Tibial artery (tissue), 4 donors: ENCODE results near the gene CYBC1.

Experiments used
- DNase-seq, 2 donors: peaks; one replicate each; pipeline ENCODE4 v3.0.0-alpha.2; 2019
- H3K27ac ChIP-seq, 2 donors: fragments of 200-600 bp; sonication (generic) in 1 of 2; 1 replicate in 1 of 2; 2 replicates in 1 of 2; pipeline ENCODE4 v1.5.1; 2018 to 2019; ENCODE audit warnings: mild to moderate bottlenecking in 1 of 2
- H3K27me3 ChIP-seq, 2 donors: fragments of 200-600 bp; sonication (generic) in 1 of 2; one replicate each; pipeline versions ENCODE4 v1.5.1 to v1.6.0; 2016 to 2019
- H3K36me3 ChIP-seq, 3 donors: fragments of 200-600 bp; sonication (generic) in 2 of 3; one replicate each; pipeline ENCODE4 v1.5.1; 2016 to 2019; ENCODE audit warnings: mild to moderate bottlenecking in 2 of 3
- H3K4me1 ChIP-seq, 4 donors: fragments of 200-600 bp; sonication (generic) in 2 of 4; 1 replicate in 3 of 4; 2 replicates in 1 of 4; pipeline ENCODE4 v1.5.1; 2016 to 2019
- H3K4me3 ChIP-seq, 2 donors: fragments of 200-600 bp; sonication (generic) in 1 of 2; 1 replicate in 1 of 2; 2 replicates in 1 of 2; pipeline ENCODE4 v1.5.1; 2018 to 2019; ENCODE audit warnings: mild to moderate bottlenecking in 2 of 2
- H3K9me3 ChIP-seq, 3 donors: fragments of 200-600 bp; sonication (generic) in 1 of 3; one replicate each; pipeline ENCODE4 v1.5.1; 2016 to 2019
- intact Hi-C: fragments of 100-400 bp; cut with DNase I; formaldehyde crosslinking; loops from one replicate; pipeline ENCODE4 v1.15.0; 2023; ENCODE audit warnings: low total_unique reads
- TF ChIP-seq, protein P1 (sequence below), 2 experiments: fragments of 200-600 bp in 1 of 2; fragments of 450-650 bp in 1 of 2; IDR thresholded peaks; one replicate each; pipeline ENCODE4 v1.5.1; 2017 to 2019; ENCODE audit warnings: antibody characterized with exemption in 2 of 2, mild to moderate bottlenecking in 1 of 2, moderate library complexity in 1 of 2

Gene CYBC1

DNA sequence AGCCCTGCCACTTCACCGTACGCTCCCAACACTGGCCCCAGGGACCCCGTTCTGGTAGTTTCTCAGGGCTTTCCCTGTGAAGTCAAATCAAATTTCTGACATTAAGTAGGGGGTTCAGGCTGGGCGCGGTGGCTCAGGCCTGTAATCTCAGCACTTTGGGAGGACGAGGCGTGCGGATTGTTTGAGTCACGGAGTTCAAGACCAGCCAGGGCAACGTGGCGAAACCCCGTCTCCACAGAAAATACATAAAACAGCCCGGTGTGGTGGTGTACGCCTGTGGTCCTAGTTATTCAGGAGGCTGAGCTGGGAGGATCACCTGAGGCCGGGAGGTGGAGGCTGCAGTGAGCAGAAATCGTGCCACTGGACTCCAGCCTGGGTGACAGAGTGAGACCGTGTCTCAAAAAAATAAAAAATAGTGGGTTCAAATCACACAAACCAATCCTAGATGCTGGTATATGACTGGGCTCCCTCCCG lies 632 bp downstream of the CYBC1 start:
- no peak for DNase-seq
- H3K9me3 ChIP-seq: no peaks in the 10 kb centered on the region
- H3K27me3 ChIP-seq: no peaks in the 10 kb centered on the region
- intact Hi-C loops: loop anchor here (5.0 to 10.0 kb wide), 2 partner anchors 42 to 105 kb away; no protein-coding TSS in a partner anchor
- TF ChIP-seq, protein P1, sequence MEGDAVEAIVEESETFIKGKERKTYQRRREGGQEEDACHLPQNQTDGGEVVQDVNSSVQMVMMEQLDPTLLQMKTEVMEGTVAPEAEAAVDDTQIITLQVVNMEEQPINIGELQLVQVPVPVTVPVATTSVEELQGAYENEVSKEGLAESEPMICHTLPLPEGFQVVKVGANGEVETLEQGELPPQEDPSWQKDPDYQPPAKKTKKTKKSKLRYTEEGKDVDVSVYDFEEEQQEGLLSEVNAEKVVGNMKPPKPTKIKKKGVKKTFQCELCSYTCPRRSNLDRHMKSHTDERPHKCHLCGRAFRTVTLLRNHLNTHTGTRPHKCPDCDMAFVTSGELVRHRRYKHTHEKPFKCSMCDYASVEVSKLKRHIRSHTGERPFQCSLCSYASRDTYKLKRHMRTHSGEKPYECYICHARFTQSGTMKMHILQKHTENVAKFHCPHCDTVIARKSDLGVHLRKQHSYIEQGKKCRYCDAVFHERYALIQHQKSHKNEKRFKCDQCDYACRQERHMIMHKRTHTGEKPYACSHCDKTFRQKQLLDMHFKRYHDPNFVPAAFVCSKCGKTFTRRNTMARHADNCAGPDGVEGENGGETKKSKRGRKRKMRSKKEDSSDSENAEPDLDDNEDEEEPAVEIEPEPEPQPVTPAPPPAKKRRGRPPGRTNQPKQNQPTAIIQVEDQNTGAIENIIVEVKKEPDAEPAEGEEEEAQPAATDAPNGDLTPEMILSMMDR (IDR thresholded peaks at IDR 0.05): no peak
- peaks cover 0 to 8% (median 0%) of the 10 kb centered on the region in 3 donors for H3K36me3 ChIP-seq
- peaks cover 0 to 33% (median 25%) of the 10 kb centered on the region in 4 donors for H3K4me1 ChIP-seq
- H3K4me3 ChIP-seq: peak overlapping the region; percentile 82 to 94
- peak overlapping the region; percentile 87 to 90 for H3K27ac ChIP-seq

DNA sequence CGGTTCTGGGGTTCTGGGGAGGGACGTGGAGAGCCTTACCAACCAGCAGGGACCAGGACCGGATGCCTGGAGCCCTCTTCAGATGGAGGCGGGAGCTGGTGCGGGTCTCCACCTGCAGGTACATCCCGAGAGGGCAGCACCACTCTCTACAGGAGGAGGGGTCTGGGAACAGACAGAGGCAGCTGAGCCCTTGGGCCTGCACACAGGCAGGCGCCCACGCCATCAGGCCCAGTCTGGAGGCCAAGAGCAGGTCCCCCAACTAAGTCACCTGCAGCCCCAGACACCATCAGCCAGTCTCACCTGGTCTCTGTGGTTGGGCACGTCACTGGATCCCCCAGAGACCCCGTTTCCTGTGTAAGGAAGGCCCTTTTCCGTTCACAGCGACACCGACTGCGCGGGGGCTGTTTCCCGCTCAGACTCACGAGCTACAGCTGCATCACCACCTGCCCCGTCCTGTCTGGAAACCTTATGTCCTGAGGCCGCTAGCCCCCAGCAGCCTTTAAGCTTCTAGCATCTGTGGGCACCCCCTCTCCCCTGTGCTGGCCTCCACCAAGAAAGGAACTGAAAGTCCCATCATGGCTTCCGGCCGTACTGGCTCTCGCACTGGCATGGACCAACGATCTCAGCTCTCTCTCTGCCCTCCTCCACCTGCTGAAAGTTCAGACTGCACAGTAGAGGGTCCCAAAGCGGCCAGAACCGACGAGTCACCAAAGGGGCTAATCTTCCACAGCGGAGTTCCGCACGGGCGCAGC lies 1.2 kb downstream of the CYBC1 start:
- H3K36me3 ChIP-seq: peaks cover 0 to 13% (median 2%) of the 10 kb centered on the region in 3 donors
- intact Hi-C loops: no loop called here
- H3K4me1 ChIP-seq: peaks cover 0 to 36% (median 27%) of the 10 kb centered on the region in 4 donors
- no peaks in the 10 kb centered on the region for H3K27me3 ChIP-seq
- DNase-seq: no peak
- TF ChIP-seq, protein P1 (IDR thresholded peaks at IDR 0.05): no peak
- peak overlapping the region; percentile 82 to 94 for H3K4me3 ChIP-seq
- H3K9me3 ChIP-seq: no peaks in the 10 kb centered on the region
- H3K27ac ChIP-seq: peak overlapping the region; percentile 87 to 90

DNA sequence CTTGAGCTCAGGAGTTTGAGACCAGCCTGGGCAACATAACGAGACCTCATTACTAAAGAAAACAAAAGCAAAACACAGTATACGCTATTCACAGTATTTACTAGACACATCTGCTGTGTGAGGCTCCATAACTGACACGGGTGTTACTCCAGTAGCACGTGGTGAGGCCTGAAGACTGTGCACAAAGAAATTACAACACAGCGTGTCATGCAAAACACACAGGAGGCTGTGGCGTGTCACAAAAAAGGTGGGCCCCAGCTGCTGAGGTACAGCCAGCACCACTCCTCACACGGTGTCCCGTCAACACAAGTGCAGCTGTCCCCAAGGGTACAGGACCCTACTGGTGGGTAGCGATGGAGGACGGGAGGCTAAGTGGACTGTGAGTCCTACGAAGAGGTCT lies 2.7 kb downstream of the CYBC1 start:
- TF ChIP-seq, protein P1 (IDR thresholded peaks at IDR 0.05): no peak
- H3K9me3 ChIP-seq: no peaks in the 10 kb centered on the region
- intact Hi-C loops: no loop called here
- no peaks in the 10 kb centered on the region for H3K27me3 ChIP-seq
- no peak for DNase-seq
- peaks cover 0 to 40% (median 27%) of the 10 kb centered on the region in 4 donors for H3K4me1 ChIP-seq
- peaks cover 0 to 27% (median 16%) of the 10 kb centered on the region in 3 donors for H3K36me3 ChIP-seq
- no peak overlapping the region for H3K27ac ChIP-seq
- H3K4me3 ChIP-seq: no peak overlapping the region

DNA sequence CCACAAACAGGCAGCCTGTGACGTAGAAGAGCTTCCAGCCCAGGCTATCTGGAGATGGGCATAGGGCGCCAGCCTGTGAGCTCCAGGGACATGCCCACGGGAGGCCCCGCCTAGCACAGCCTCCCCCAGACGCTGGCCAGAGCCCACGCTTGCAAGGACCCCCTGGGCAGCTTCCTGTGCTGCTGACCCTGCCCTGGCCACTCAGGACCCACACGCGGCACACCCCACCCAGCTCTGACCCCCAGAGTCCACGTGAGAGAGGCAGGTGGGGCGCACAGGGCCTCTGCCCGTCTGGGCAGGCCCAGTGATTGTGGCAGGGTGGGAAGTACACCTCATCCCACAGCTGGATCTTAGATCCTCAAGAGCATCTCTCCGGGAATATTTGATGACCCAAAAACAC lies 3.9 kb downstream of the CYBC1 start:
- Histone ChIP-seq H3K27ac (no peak overlapping the region), H3K4me3 (no peak overlapping the region), H3K27me3 (no peaks in the 10 kb centered on the region), H3K4me1 (peaks cover 0 to 40% (median 27%) of the 10 kb centered on the region in 4 donors), H3K36me3 (peaks cover 0 to 39% (median 21%) of the 10 kb centered on the region in 3 donors), H3K9me3 (no peaks in the 10 kb centered on the region)
- TF ChIP-seq, protein P1 (IDR thresholded peaks at IDR 0.05): no peak
- DNase-seq: no peak
- intact Hi-C loops: no loop called here

DNA sequence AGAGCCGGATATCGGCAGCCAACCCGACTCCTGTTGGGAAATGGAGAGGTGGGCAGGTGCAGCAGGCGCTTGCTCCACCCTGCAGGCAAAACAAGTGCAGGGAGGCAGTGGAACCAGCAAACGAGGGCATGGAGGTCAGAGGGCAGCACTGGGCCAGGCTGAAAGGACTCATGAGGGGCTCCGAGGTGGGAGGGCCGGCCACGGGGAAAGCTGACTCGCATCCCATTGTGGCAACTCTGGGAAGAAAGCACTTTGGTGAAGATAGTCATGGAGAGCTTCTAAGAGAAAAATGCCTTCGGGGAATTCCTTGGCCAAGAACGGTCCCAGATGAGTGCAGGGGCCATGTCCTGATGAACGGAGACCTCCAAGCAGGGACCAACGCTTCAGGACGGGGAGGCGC lies 4.4 kb downstream of the CYBC1 start:
- intact Hi-C loops: no loop called here
- Histone ChIP-seq H3K9me3 (no peaks in the 10 kb centered on the region), H3K27me3 (no peaks in the 10 kb centered on the region), H3K36me3 (peaks cover 0 to 43% (median 21%) of the 10 kb centered on the region in 3 donors), H3K4me3 (no peak overlapping the region), H3K27ac (no peak overlapping the region), H3K4me1 (peaks cover 0 to 40% (median 22%) of the 10 kb centered on the region in 4 donors)
- TF ChIP-seq, protein P1 (IDR thresholded peaks at IDR 0.05): no peak
- DNase-seq: no peak
